DND-41 (cell line): ENCODE measurements around the gene FAM193B.

ENCODE experiments used
- EZH2 ChIP-seq: IDR thresholded peaks from 3 replicates; pipeline ENCODE4 v1.6.1; 2012; ENCODE audit warnings: borderline replicate concordance, low read depth, mild to moderate bottlenecking, moderate library complexity, low read length, inconsistent platforms; ENCODE audit not compliant: severe bottlenecking
- TF ChIP-seq, protein P1 (sequence below): IDR thresholded peaks from 2 replicates; pipeline ENCODE4 v1.5.1; 2012; ENCODE audit warnings: borderline replicate concordance, low read length, moderate library complexity, mild to moderate bottlenecking; ENCODE audit not compliant: poor library complexity, severe bottlenecking; ENCODE audit errors: extremely low read depth

- TF ChIP-seq, protein P1, sequence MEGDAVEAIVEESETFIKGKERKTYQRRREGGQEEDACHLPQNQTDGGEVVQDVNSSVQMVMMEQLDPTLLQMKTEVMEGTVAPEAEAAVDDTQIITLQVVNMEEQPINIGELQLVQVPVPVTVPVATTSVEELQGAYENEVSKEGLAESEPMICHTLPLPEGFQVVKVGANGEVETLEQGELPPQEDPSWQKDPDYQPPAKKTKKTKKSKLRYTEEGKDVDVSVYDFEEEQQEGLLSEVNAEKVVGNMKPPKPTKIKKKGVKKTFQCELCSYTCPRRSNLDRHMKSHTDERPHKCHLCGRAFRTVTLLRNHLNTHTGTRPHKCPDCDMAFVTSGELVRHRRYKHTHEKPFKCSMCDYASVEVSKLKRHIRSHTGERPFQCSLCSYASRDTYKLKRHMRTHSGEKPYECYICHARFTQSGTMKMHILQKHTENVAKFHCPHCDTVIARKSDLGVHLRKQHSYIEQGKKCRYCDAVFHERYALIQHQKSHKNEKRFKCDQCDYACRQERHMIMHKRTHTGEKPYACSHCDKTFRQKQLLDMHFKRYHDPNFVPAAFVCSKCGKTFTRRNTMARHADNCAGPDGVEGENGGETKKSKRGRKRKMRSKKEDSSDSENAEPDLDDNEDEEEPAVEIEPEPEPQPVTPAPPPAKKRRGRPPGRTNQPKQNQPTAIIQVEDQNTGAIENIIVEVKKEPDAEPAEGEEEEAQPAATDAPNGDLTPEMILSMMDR = no peak
- TF ChIP-seq EZH2 = no peak
Observed at GRCh38 chr5:177553671-177554429, 513 bp downstream of the FAM193B start.
